HFFc6 (cell line): ENCODE measurements around the gene ETNK1. TPM values are rescaled to one million over a fixed set of nuclear protein-coding genes. Genes with fewer than 3 reads are reported as not detected.
"Not testable (repeated sequence)": the region's sequence is repeated elsewhere in the genome, so short reads cannot be mapped to it uniquely, and the experiment has no call there.

Source experiments
- DNase-seq: peaks from one replicate; pipeline ENCODE4 v3.0.0-alpha.2; 2018
- H3K27ac Mint-ChIP-seq: 2 replicates; pipeline ENCODE4 v1.8.0; 2020; ENCODE audit warnings: mild to moderate bottlenecking, mixed read lengths
- H3K27me3 Mint-ChIP-seq: 2 replicates; pipeline ENCODE4 v1.8.0; 2021; ENCODE audit warnings: mild to moderate bottlenecking, moderate library complexity, mixed read lengths; ENCODE audit not compliant: insufficient read depth
- H3K36me3 Mint-ChIP-seq: 2 replicates; pipeline ENCODE4 v1.8.0; 2021; ENCODE audit warnings: low read depth, mixed read lengths
- H3K4me1 Mint-ChIP-seq: 2 replicates; pipeline ENCODE4 v1.8.0; 2020; ENCODE audit warnings: low read depth, mixed read lengths
- H3K4me3 Mint-ChIP-seq: 2 replicates; pipeline ENCODE4 v1.8.0; 2020; ENCODE audit warnings: mild to moderate bottlenecking, moderate library complexity, mixed read lengths
- H3K9me3 Mint-ChIP-seq: 2 replicates; pipeline ENCODE4 v1.8.0; 2020; ENCODE audit warnings: mild to moderate bottlenecking, mixed read lengths
- CTCF ChIP-seq: fragments of 200-600 bp; sonication (generic); IDR thresholded peaks from 2 replicates; pipeline ENCODE4 v1.5.0; 2021; ENCODE audit warnings: antibody characterized with exemption, mild to moderate bottlenecking
- total RNA-seq, 6 experiments: library from RNA; stranded (reverse); fragmentation: NEBNext Ultra II Directional; extraction: Animal tissue kit (Norgen Biotek cat#: 25700); gene quantifications; 2 replicates in 1 of 6; 3 replicates in 5 of 6; pipeline ENCODE4 v1.2.3, GENCODE V29; 2021

The ETNK1 gene
- total RNA-seq, 6 experiments from 2014 or later: 23.7 to 33.8 (median 28.5) TPM

GRCh38 chr12:22687361-22688076 lies 62.5 kb downstream of the ETNK1 start:
- peak overlapping the region; percentile 79 for H3K27ac Mint-ChIP-seq
- no peak for TF ChIP-seq CTCF
- peak overlapping the region; percentile 65 for H3K4me3 Mint-ChIP-seq

GRCh38 chr12:22689876-22690275 lies 64.9 kb downstream of the ETNK1 start:
- peaks cover 13% of the 10 kb centered on the region; the same call in 1 of the 2 replicates for H3K36me3 Mint-ChIP-seq
- no peak for TF ChIP-seq CTCF
- H3K27me3 Mint-ChIP-seq: no peaks in the 10 kb centered on the region; the same call in 1 of the 2 replicates
- H3K4me1 Mint-ChIP-seq: peaks cover 25% of the 10 kb centered on the region
- no peak overlapping the region for H3K4me3 Mint-ChIP-seq
- peaks cover 10% of the 10 kb centered on the region for H3K9me3 Mint-ChIP-seq
- no peak overlapping the region for H3K27ac Mint-ChIP-seq
- no peak for DNase-seq

More at GRCh38 chr12:22687361-22688076, 62.5 kb downstream of the ETNK1 start:
- peaks cover 17% of the 10 kb centered on the region for H3K36me3 Mint-ChIP-seq
- DNase-seq: peak; percentile 71
- H3K9me3 Mint-ChIP-seq: peaks cover 5% of the 10 kb centered on the region
- no peaks in the 10 kb centered on the region for H3K27me3 Mint-ChIP-seq
- H3K4me1 Mint-ChIP-seq: peaks cover 34% of the 10 kb centered on the region

- no peak for DNase-seq
- Mint-ChIP-seq H3K9me3 (peaks cover 10% of the 10 kb centered on the region), H3K4me1 (peaks cover 18% of the 10 kb centered on the region), H3K4me3 (no peak overlapping the region), H3K27me3 (peaks cover 2% of the 10 kb centered on the region), H3K27ac (no peak overlapping the region), H3K36me3 (peaks cover 13% of the 10 kb centered on the region; the same call in 1 of the 2 replicates)
- TF ChIP-seq CTCF: no peak
These were observed 66.3 kb downstream of the ETNK1 start for GRCh38 chr12:22691319-22691718.

GRCh38 chr12:22692467-22692866 lies 67.5 kb downstream of the ETNK1 start:
- not testable (repeated sequence) for H3K27ac Mint-ChIP-seq, H3K9me3 Mint-ChIP-seq, H3K4me3 Mint-ChIP-seq, DNase-seq, H3K4me1 Mint-ChIP-seq, H3K27me3 Mint-ChIP-seq
- H3K36me3 Mint-ChIP-seq: peaks cover 13% of the 10 kb centered on the region; the same call in 1 of the 2 replicates

- no peak overlapping the region for H3K4me3 Mint-ChIP-seq
- DNase-seq: no peak
- H3K27me3 Mint-ChIP-seq: peaks cover 2% of the 10 kb centered on the region
- no peak for TF ChIP-seq CTCF
- peaks cover 13% of the 10 kb centered on the region; the same call in 1 of the 2 replicates for H3K36me3 Mint-ChIP-seq
- peaks cover 10% of the 10 kb centered on the region for H3K9me3 Mint-ChIP-seq
- peaks cover under 1% of the 10 kb centered on the region for H3K4me1 Mint-ChIP-seq
- no peak overlapping the region for H3K27ac Mint-ChIP-seq
These were observed 68.1 kb downstream of the ETNK1 start for GRCh38 chr12:22692964-22693555.

GRCh38 chr12:22698576-22698975 lies 73.6 kb downstream of the ETNK1 start:
- Mint-ChIP-seq H3K36me3 (no peaks in the 10 kb centered on the region), H3K4me3 (no peak overlapping the region), H3K9me3 (peaks cover 2% of the 10 kb centered on the region; the same call in 1 of the 2 replicates), H3K27me3 (peaks cover 6% of the 10 kb centered on the region), H3K27ac (no peak overlapping the region), H3K4me1 (peaks cover 9% of the 10 kb centered on the region)
- TF ChIP-seq CTCF: no peak
- DNase-seq: no peak

GRCh38 chr12:22699705-22700104 lies 74.7 kb downstream of the ETNK1 start:
- not testable (repeated sequence) for DNase-seq, H3K27me3 Mint-ChIP-seq, H3K27ac Mint-ChIP-seq, H3K4me3 Mint-ChIP-seq, H3K9me3 Mint-ChIP-seq, H3K36me3 Mint-ChIP-seq, H3K4me1 Mint-ChIP-seq
